SHP77 (cell line): ENCODE results near the gene OPTC.
"Not testable (repeated sequence)": the region's sequence is repeated elsewhere in the genome, so short reads cannot be mapped to it uniquely, and the experiment has no call there.

Experiments used
- DNase-seq, 2 experiments: peaks; one replicate each; lab custom pipeline; 2025; lab: John Stamatoyannopoulos, UW

The OPTC gene

GRCh38 chr1:203516906-203517305 lies 23.0 kb downstream of the OPTC start:
- no peak for DNase-seq

- no peak for DNase-seq
These were observed 23.6 kb downstream of the OPTC start for GRCh38 chr1:203517426-203518110.

GRCh38 chr1:203518139-203518538 lies 24.2 kb downstream of the OPTC start:
- not testable (repeated sequence) for DNase-seq

- DNase-seq: no peak
These were observed 24.6 kb downstream of the OPTC start for GRCh38 chr1:203518541-203518940.

GRCh38 chr1:203519053-203519840 lies 25.3 kb downstream of the OPTC start:
- DNase-seq: no peak

GRCh38 chr1:203519896-203520295 lies 25.9 kb downstream of the OPTC start:
- DNase-seq: no peak

GRCh38 chr1:203520315-203520714 lies 26.4 kb downstream of the OPTC start:
- DNase-seq: no peak

- no peak for DNase-seq
These were observed 27.3 kb downstream of the OPTC start for GRCh38 chr1:203521074-203521794.

- no peak for DNase-seq
These were observed 27.9 kb downstream of the OPTC start for GRCh38 chr1:203521812-203522211.

- no peak for DNase-seq
These were observed 28.3 kb downstream of the OPTC start for GRCh38 chr1:203522237-203522636.

- no peak for DNase-seq
These were observed 29.7 kb downstream of the OPTC start for GRCh38 chr1:203523667-203524066.

- no peak for DNase-seq
These were observed 30.2 kb downstream of the OPTC start for GRCh38 chr1:203524152-203524551.

- no peak for DNase-seq
These were observed 30.9 kb downstream of the OPTC start for GRCh38 chr1:203524824-203525223.

- DNase-seq: no peak
These were observed 31.7 kb downstream of the OPTC start for GRCh38 chr1:203525685-203526084.

GRCh38 chr1:203526130-203526529 lies 32.2 kb downstream of the OPTC start:
- no peak for DNase-seq

- DNase-seq: no peak
These were observed 32.6 kb downstream of the OPTC start for GRCh38 chr1:203526572-203526971.

- DNase-seq: no peak
These were observed 33.1 kb downstream of the OPTC start for GRCh38 chr1:203527013-203527412.

GRCh38 chr1:203528063-203528462 lies 34.1 kb downstream of the OPTC start:
- DNase-seq: no peak

- DNase-seq: no peak
These were observed 35.3 kb downstream of the OPTC start for GRCh38 chr1:203528976-203529835.

- no peak for DNase-seq
These were observed 37.1 kb downstream of the OPTC start for GRCh38 chr1:203531063-203531462.

- no peak for DNase-seq
These were observed 40.1 kb downstream of the OPTC start for GRCh38 chr1:203534012-203534411.

- no peak for DNase-seq
These were observed 40.6 kb downstream of the OPTC start for GRCh38 chr1:203534526-203534925.
